SK-N-SH (cell line): ENCODE measurements around the gene DPP10. TPM values are rescaled to one million over a fixed set of nuclear protein-coding genes. Genes with fewer than 3 reads are reported as not detected.

Experiments
- CTCF ChIA-PET: fragments of 300-600, 350-600 bp; formaldehyde crosslinking; extraction: SDS; loops from one replicate; lab custom pipeline; 2021; lab: Yijun Ruan, JAX
- POLR2A ChIA-PET: fragments of 350-600 bp; sonication (Branson Sonifier 250); formaldehyde crosslinking; extraction: SDS; loops from one replicate; lab custom pipeline; 2020; ENCODE audit warnings: antibody characterized with exemption, inconsistent platforms; lab: Yijun Ruan, JAX
- DNase-seq: peaks from one replicate; pipeline ENCODE4 v3.0.0; 2012
- H2AFZ ChIP-seq: fragments of 200-600 bp; sonication (generic); 2 replicates; pipeline ENCODE4 v1.8.1; 2016; ENCODE audit warnings: antibody characterized with exemption, mild to moderate bottlenecking, low read depth
- H3F3A ChIP-seq: fragments of 200-600 bp; sonication (generic); replicated peaks from 2 replicates; pipeline ENCODE3; 2016; ENCODE audit warnings: antibody characterized with exemption, mild to moderate bottlenecking; ENCODE audit not compliant: insufficient read depth
- H3K27ac ChIP-seq, 2 experiments: fragments of 200-500 bp in 1 of 2; fragments of 200-600 bp in 1 of 2; sonication (Bioruptor generic) in 1 of 2; sonication (generic), shearing (Covaris generic) in 1 of 2; 2 replicates each; pipeline versions ENCODE4 v1.5.1 to v1.6.1; 2014 to 2016; ENCODE audit warnings: low read depth in 2 of 2, inconsistent platforms in 1 of 2, low read length in 1 of 2, mild to moderate bottlenecking in 1 of 2, mixed read lengths in 1 of 2
- H3K27me3 ChIP-seq: fragments of 200-600 bp; sonication (generic), shearing (Covaris generic); 2 replicates; pipeline ENCODE4 v1.6.1; 2016; ENCODE audit warnings: mixed run types; ENCODE audit not compliant: insufficient read depth
- H3K36me3 ChIP-seq, 2 experiments: fragments of 200-500 bp in 1 of 2; fragments of 200-600 bp in 1 of 2; sonication (Bioruptor generic) in 1 of 2; sonication (generic) in 1 of 2; replicated peaks in 1 of 2; 2 replicates each; pipeline versions ENCODE3 to v1.5.1; 2014 to 2016; ENCODE audit warnings: low read length in 1 of 2, mild to moderate bottlenecking in 1 of 2; ENCODE audit not compliant: insufficient read depth in 2 of 2, control insufficient read depth in 1 of 2
- H3K4me1 ChIP-seq, 2 experiments: fragments of 200-500 bp in 1 of 2; fragments of 200-600 bp in 1 of 2; sonication (Bioruptor generic) in 1 of 2; sonication (generic), shearing (Covaris generic) in 1 of 2; 2 replicates each; pipeline versions ENCODE4 v1.5.1 to v1.6.1; 2014 to 2016; ENCODE audit warnings: low read depth in 1 of 2, low read length in 1 of 2, mixed run types in 1 of 2; ENCODE audit not compliant: insufficient read depth in 2 of 2, control insufficient read depth in 1 of 2
- H3K4me2 ChIP-seq: fragments of 200-600 bp; sonication (generic), shearing (Covaris generic); 2 replicates; pipeline ENCODE4 v1.6.1; 2017; ENCODE audit warnings: mixed run types
- H3K4me3 ChIP-seq, 2 experiments: fragments of 200-500 bp in 1 of 2; fragments of 200-600 bp in 1 of 2; sonication (Bioruptor generic) in 1 of 2; sonication (generic), shearing (Covaris generic) in 1 of 2; 2 replicates each; pipeline versions ENCODE4 v1.5.1 to v1.8.1; 2014 to 2016; ENCODE audit warnings: low read depth in 2 of 2, inconsistent platforms in 1 of 2, low read length in 1 of 2, mild to moderate bottlenecking in 1 of 2, mixed read lengths in 1 of 2, moderate library complexity in 1 of 2
- H3K79me2 ChIP-seq: fragments of 200-600 bp; sonication (generic); 2 replicates; pipeline ENCODE4 v1.8.1; 2017; ENCODE audit warnings: mild to moderate bottlenecking; ENCODE audit not compliant: insufficient read depth
- H3K9ac ChIP-seq: fragments of 200-600 bp; sonication (generic); 2 replicates; pipeline ENCODE4 v1.6.1; 2017; ENCODE audit warnings: mixed run types
- H3K9me2 ChIP-seq: fragments of 200-600 bp; sonication (generic); 2 replicates; pipeline ENCODE4 v1.6.1; 2017; ENCODE audit warnings: mixed run types
- H3K9me3 ChIP-seq: fragments of 200-600 bp; sonication (generic); 2 replicates; pipeline ENCODE4 v1.6.1; 2017; ENCODE audit warnings: mixed run types, mild to moderate bottlenecking, moderate library complexity
- H4K20me1 ChIP-seq: fragments of 200-600 bp; sonication (generic); 2 replicates; pipeline ENCODE4 v1.6.1; 2017; ENCODE audit warnings: mild to moderate bottlenecking, mixed run types; ENCODE audit not compliant: insufficient read depth
- CHD2 ChIP-seq: fragments of 150-350 bp; IDR thresholded peaks from 2 replicates; pipeline ENCODE4 v1.6.1; 2018; ENCODE audit warnings: low read length; ENCODE audit not compliant: partially characterized antibody
- ELF1 ChIP-seq: IDR thresholded peaks from 2 replicates; pipeline ENCODE4 v1.4.0; 2012
- FOSL2 ChIP-seq: IDR thresholded peaks from 2 replicates; pipeline ENCODE4 v1.4.0; 2012; ENCODE audit warnings: low read depth, mild to moderate bottlenecking, moderate library complexity, borderline replicate concordance
- FOXM1 ChIP-seq: IDR thresholded peaks from 2 replicates; pipeline ENCODE4 v1.4.0; 2012; ENCODE audit warnings: low read depth, mild to moderate bottlenecking
- IRF3 ChIP-seq: fragments of 150-350 bp; IDR thresholded peaks from 2 replicates; pipeline ENCODE4 v1.6.1; 2016; ENCODE audit warnings: mild to moderate bottlenecking, low read depth, low read length
- MAX ChIP-seq: IDR thresholded peaks from 2 replicates; pipeline ENCODE4 v1.4.0; 2012; ENCODE audit warnings: low read depth
- NFIC ChIP-seq: IDR thresholded peaks from 2 replicates; pipeline ENCODE4 v1.4.0; 2012; ENCODE audit warnings: borderline replicate concordance
- RFX5 ChIP-seq: IDR thresholded peaks from 2 replicates; pipeline ENCODE4 v1.6.1; 2012; ENCODE audit warnings: mild to moderate bottlenecking, improper control_type of control experiment, low read length
- RXRA ChIP-seq: IDR thresholded peaks from 2 replicates; pipeline ENCODE4 v1.4.0; 2012; ENCODE audit warnings: low read depth, mild to moderate bottlenecking, borderline replicate concordance
- SIN3A ChIP-seq: IDR thresholded peaks from 2 replicates; pipeline ENCODE4 v1.6.1; 2012; ENCODE audit warnings: low read depth, mild to moderate bottlenecking, low read length, moderate library complexity, borderline replicate concordance
- TCF12 ChIP-seq: IDR thresholded peaks from 2 replicates; pipeline ENCODE4 v1.4.0; 2012
- USF2 ChIP-seq: fragments of 150-350 bp; IDR thresholded peaks from 2 replicates; pipeline ENCODE4 v1.6.1; 2017; ENCODE audit warnings: antibody characterized with exemption, low read length, low read depth, borderline replicate concordance
- YY1 ChIP-seq: IDR thresholded peaks from 2 replicates; pipeline ENCODE4 v1.4.0; 2012; ENCODE audit warnings: low read depth, mild to moderate bottlenecking
- WGBS: methylation state at CpG from one replicate; pipeline ENCODE4 v1.1.6; 2017; ENCODE audit warnings: low lambda C conversion rate; 5-methylcytosine and 5-hydroxymethylcytosine counted together
- polyA plus RNA-seq, 3 experiments: library from polyadenylated mRNA; depleted of rRNA; stranded (reverse); fragments of >200 nt; gene quantifications; 2 replicates each; pipeline ENCODE4 v1.2.3, GENCODE V29; 2012

The DPP10 gene
- polyA plus RNA-seq, 1 of the 3 experiments (the other 2 are of a cell fraction): not detected

GRCh38 chr2:115413791-115414190, 971.4 kb downstream of the DPP10 start (continued):
- TF ChIP-seq RXRA (no peak), ELF1 (no peak), FOSL2 (no peak), TCF12 (no peak), FOXM1 (no peak), NFIC (no peak), USF2 (no peak), CHD2 (no peak), MAX (no peak), RFX5 (no peak), SIN3A (no peak)

GRCh38 chr2:115414466-115414865, 972.0 kb downstream of the DPP10 start:
- Histone ChIP-seq H3K36me3 (no peaks in the 10 kb centered on the region), H3K79me2 (no peaks in the 10 kb centered on the region), H3K4me2 (no peak overlapping the region), H3K4me3 (no peak overlapping the region), H3K4me1 (no peaks in the 10 kb centered on the region), H2AFZ (no peak overlapping the region), H3K27ac (no peak overlapping the region), H3K9ac (no peak overlapping the region), H3K27me3 (no peaks in the 10 kb centered on the region), H4K20me1 (no peaks in the 10 kb centered on the region)
- POLR2A ChIA-PET: no interaction called here
- CTCF ChIA-PET: no interaction called here
- WGBS: 10% methylated on average over 2 of the region's 2 CpGs
- DNase-seq: no peak
- TF ChIP-seq FOSL2: no peak
- no peak for TF ChIP-seq FOXM1
- TF ChIP-seq YY1: no peak
- no peak for TF ChIP-seq USF2
- TF ChIP-seq IRF3: no peak
- TF ChIP-seq, all 33 proteins: peak for 0
- H3F3A ChIP-seq: no peaks in the 10 kb centered on the region
- H3K9me2 ChIP-seq: no peaks in the 10 kb centered on the region
- H3K9me3 ChIP-seq: 0 out of 2 replicates have a peak, but pooled peaks cover 5% of the 10 kb centered on the region
